ENCODE results near the gene CTNNBIP1.

DNA sequence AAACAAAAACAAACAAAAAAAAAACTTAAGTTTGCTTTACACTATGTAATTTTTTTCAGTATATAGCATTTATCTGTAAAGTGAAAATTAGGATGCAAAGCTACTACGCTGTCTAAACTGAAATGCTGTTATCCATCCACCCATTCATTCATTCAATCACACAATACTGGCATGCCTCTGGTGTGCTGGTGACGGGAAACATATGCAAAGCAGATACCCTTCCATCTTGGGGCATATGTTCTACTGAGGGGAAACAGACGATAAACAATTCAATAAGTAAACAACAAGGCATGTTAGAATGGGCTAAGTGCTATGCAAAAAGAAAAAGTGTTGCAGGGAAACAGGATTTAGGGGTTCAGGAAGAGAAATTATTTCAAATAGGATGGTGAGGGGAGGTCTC, 89.5 kb downstream of the CTNNBIP1 start:
- TF ChIP-seq POLR2AphosphoS5 (IDR thresholded peaks at IDR 0.05; ENCODE audit: insufficient read depth in 1 of 2, low read depth in 1 of 2) = no peak
- no peak for TF ChIP-seq POLR2A (IDR thresholded peaks at IDR 0.05)
